Fibroblast of villous mesenchyme (primary cell): ENCODE data around the gene PRKN. TPM values are rescaled to one million over a fixed set of nuclear protein-coding genes. Genes with fewer than 3 reads are reported as not detected.

Source experiments
- DNase-seq: peaks from one replicate; pipeline ENCODE4 v3.0.0-alpha.2; 2010; ENCODE audit warnings: low read depth
- H3K4me3 ChIP-seq: 2 replicates; pipeline ENCODE4 v1.5.1; 2011; ENCODE audit warnings: low read depth, mild to moderate bottlenecking, low read length
- total RNA-seq: library from RNA; depleted of rRNA; stranded (reverse); fragments of >200 nt; gene quantifications from 2 replicates; pipeline ENCODE4 v1.2.3, GENCODE V29; 2012
- TF ChIP-seq, protein P1 (sequence below): IDR thresholded peaks from 2 replicates; pipeline ENCODE4 v1.5.1; 2012; ENCODE audit warnings: low read depth, mild to moderate bottlenecking, low read length; ENCODE audit not compliant: insufficient read depth

PRKN gene
- total RNA-seq, 1 donor: 2.2 TPM

DNA sequence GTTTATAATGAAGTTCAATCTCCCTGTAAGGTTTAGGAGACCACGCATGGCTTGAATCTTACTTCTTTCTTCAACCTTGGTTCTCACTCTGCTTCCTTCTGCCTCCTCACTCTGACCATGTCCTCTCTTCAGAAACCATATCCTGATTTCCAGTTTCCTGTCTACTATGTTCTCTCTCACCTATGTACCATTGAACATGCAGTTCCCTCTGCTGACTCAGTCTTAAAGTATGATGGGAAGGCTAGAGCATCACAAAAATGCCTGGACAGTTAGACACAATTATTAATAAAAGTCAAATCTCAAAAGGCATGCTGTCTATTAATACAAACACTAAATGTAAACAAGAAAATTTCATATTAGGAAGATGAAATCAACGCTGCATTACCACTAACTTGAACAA is 151.6 kb downstream of the PRKN start:
- TF ChIP-seq, protein P1, sequence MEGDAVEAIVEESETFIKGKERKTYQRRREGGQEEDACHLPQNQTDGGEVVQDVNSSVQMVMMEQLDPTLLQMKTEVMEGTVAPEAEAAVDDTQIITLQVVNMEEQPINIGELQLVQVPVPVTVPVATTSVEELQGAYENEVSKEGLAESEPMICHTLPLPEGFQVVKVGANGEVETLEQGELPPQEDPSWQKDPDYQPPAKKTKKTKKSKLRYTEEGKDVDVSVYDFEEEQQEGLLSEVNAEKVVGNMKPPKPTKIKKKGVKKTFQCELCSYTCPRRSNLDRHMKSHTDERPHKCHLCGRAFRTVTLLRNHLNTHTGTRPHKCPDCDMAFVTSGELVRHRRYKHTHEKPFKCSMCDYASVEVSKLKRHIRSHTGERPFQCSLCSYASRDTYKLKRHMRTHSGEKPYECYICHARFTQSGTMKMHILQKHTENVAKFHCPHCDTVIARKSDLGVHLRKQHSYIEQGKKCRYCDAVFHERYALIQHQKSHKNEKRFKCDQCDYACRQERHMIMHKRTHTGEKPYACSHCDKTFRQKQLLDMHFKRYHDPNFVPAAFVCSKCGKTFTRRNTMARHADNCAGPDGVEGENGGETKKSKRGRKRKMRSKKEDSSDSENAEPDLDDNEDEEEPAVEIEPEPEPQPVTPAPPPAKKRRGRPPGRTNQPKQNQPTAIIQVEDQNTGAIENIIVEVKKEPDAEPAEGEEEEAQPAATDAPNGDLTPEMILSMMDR: no peak
- no peak overlapping the region for H3K4me3 ChIP-seq
- no peak for DNase-seq

DNA sequence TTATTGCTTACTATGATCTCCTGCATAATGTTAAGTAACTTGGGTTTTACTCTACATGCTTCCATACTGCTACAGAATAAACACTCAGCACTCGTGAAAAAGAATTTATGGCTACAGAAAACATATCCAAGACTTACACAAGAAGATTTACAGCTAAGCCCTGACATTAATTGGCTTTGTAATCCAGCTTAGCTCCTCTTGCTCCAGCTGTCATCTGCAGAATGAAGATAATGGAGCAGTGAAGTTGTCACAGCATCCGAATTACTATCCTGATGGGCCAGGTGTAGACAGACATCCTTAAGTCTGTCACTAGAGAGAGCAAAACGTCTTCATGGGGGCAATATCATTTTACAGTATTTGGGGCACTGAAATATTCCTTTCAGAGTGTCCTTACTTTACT is 155.3 kb downstream of the PRKN start:
- TF ChIP-seq, protein P1: no peak
- DNase-seq: no peak
- H3K4me3 ChIP-seq: no peak overlapping the region

DNA sequence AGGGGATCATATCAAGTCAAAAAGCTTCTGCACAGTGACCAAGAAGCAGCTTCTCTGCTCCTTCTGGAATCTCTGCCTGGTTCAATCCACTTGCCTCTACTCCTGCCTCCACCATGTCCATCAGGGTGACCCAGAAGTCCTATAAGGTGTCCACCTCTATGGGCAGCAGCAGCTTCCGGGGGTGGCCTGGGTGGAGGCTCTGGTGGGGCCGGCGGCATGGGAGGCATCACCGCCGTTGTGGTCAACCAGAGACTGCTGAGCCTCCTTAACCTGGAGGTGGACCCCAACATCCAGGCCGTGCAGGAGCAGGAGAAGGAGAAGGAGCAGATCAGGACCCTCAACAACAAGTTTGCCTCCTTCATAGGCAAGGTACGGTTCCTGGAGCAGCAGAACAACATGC is 159.3 kb downstream of the PRKN start:
- TF ChIP-seq, protein P1: no peak
- no peak overlapping the region for H3K4me3 ChIP-seq
- no peak for DNase-seq

DNA sequence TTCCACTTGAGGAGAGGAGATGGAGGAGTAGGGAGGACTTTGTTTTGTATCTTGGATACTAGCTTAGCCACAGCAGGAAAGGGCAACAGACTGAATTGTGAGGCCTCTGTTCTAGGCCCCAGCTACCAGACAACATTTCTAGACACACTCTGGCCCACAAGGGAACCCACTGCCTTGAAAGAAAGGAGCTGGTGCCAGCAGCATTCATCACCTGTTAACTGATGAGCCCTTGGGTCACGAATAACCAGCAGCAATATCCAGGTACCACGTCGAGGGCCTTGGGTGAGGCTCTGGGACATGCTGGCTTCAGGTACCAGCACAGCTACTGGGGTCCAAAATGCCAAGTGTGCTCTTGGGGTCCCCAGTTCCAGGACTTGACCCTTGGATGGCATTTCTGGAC is 165.5 kb downstream of the PRKN start:
- TF ChIP-seq, protein P1: no peak

DNA sequence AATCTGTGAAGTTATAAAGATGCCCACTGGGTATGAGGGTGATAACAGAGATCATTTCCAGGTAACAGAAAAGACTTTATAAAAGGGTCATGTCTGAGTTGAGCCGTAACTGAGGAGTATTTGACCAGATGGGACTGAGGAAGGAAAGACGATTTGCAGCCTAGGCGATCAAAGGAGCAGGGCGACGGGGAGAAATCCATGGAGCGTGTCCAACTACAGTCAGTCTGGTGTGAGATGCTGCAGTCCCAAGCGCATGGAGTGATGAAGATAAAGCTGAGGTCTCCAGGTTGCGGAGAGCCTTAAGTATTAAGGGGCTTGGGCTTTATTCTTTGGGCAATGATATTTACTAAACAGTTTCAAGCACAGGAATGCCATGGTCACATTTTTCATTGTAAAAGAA is 166.7 kb downstream of the PRKN start:
- no peak overlapping the region for H3K4me3 ChIP-seq
- DNase-seq: no peak
- TF ChIP-seq, protein P1: no peak

More for the DNA sequence above, 165.5 kb downstream of the PRKN start:
- no peak overlapping the region for H3K4me3 ChIP-seq
- DNase-seq: no peak

DNA sequence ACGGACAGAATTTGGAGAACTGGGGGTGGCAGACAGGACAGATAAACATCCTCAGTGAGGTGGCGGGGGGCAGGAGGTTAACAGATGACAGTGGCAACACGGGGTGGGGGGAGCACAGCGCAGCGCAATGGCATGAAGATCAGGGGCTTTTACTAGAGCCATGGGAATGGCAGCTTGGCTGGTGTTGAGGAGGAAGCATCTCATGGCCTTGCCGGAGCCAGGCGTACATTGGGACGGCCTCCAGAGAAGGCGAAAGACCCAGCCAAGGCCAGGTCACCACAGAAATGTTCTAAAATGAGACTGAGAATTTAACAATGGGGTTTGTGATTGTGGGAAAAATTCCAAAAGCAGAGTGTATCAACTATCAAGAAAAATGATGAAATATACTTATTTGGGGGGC is 173.0 kb downstream of the PRKN start:
- no peak for DNase-seq
- TF ChIP-seq, protein P1: no peak
- no peak overlapping the region for H3K4me3 ChIP-seq

DNA sequence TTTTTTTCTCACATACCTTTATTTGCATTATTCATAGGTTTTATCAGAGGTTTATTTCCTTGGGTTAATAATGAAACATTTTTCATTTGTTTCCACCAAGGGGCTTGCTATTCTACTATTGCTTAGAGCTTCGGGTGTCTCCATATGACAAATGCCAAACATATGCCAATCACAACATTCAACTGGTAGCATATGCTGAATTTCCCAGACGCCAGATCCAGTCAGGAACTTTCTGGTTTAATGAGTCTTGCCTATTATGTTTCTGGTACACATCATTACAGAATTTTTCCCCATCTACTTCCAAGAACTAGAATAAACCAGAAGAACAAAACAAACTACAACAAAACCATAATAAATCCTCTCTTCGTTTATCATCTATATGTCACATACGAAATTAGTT is 180.7 kb downstream of the PRKN start:
- TF ChIP-seq, protein P1: no peak
- no peak for DNase-seq
- H3K4me3 ChIP-seq: no peak overlapping the region
